Esophagus muscularis mucosa (tissue), 3 donors: Measurements from ENCODE around the gene KRT222.

ENCODE experiments used
- CTCF ChIP-seq, 3 experiments: fragments of 200-600 bp in 2 of 3; fragments of 450-650 bp in 1 of 3; sonication (generic) in 2 of 3; IDR thresholded peaks; one replicate each; pipeline ENCODE4 v1.5.1; 2017 to 2019; ENCODE audit warnings: antibody characterized with exemption in 3 of 3, mild to moderate bottlenecking in 2 of 3, moderate library complexity in 1 of 3
- EP300 ChIP-seq: sonication (generic); formaldehyde crosslinking; IDR thresholded peaks from one replicate; pipeline ENCODE4 v1.6.1; 2017; ENCODE audit warnings: antibody characterized with exemption

GRCh38 chr17:40699853-40700252 lies 34.9 kb upstream of the KRT222 start:
- no peak for TF ChIP-seq CTCF (IDR thresholded peaks at IDR 0.05)
- no peak for TF ChIP-seq EP300
